Measurements from ENCODE around the gene ECD. TPM values are rescaled to one million over a fixed set of nuclear protein-coding genes. Genes with fewer than 3 reads are reported as not detected.

The ECD gene
- total RNA-seq, 1 experiment from 2014 or later = 34.4 TPM

DNA sequence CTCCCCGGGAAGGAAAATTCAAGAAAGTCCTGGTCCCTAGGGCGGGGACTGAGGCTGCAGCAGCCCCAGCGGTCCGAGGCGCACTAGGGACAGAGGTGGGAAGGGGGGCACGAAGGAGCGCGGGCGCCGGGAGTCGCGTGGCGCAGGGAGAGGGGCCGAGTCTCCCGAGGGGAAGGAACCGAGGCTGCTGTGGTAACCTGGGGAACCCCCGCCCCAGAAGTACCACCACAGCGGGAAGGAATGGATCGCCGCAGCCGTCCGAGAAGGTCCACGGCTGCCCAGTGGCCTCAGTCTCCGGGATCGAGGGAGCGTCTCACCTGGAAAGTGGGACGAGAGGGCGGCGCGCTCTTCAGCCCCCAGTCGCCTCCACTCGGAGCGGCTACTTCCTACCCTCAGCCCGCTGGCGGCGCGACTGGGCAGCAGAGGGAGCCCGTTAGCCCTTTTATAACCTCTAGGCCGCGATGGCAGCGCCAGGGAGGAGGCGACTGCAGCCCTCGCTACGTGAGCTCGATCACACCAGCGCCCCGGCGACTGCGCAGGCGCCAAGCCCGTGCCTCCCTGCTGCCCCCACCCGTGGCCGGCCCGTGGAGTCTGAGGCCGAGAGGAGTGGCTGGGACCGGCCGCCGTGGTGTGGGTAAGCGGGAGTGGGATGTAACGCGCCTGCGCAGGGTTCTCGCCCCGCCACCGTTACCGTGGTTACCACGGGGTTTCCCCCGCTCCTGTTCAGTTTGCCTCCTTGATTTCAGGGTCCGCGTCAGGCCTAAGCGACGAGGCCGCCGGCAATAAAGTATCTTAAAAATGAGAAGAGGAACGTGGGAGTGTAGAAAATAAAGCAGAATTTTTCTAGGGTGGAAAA, 71.1 kb downstream of the ECD start, which contains the start of gene P4HA1:
P4HA1 (minus strand) TSS at position 418 of the 856 bp plus-strand sequence. CDS start 21,983 bp downstream, outside the sequence.
- peak; percentile 96 for DNase-seq (ENCODE audit: low read depth)

DNA sequence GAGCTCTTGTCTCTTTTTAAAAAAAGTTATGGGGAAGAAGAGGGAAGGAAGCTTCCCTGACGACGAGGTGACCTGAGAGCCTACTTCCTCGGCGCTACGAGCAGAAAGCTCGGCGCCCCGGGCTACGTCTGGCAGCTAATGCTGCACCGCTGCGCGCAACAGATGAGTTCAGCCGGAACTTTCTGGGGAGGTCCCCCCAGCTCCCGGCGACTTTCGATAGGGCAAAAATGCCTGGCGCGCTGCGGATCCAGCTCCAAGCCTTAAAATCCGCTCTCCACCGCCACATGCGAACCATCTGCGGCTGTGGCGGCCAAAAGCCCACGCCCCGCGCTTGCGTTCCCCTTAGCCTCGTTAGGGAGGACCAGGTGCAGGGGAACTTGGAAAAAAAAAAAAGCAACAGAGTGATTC, 71.8 kb downstream of the ECD start:
- DNase-seq (ENCODE audit: low read depth) = peak; percentile 82

DNA sequence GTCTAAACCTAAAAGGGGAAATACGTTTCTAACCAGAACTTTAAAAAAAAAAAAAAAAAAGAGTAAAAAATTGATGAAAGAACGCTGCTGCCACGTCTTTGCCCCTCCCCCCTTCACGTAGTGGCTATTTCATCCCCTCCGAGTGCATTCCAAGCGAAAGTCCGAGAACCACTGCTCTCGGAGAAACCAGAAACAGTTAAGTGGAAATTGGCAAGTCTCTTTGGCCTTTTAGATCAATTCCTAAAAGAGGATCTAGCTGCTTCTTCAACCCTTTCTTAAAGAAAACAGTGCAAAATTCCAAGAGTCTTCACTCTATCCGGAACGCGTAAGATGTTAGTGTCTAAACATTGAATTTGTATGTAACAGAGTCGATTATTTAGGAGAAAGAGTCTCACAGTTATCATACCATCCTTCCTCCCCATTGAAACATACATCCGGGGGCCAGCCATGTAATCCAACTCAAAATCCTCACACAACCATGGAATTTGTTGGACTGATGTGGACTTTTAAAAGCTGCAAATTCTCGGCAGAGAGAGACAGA, 72.3 kb downstream of the ECD start:
- DNase-seq (ENCODE audit: low read depth) = peak; percentile 82

DNA sequence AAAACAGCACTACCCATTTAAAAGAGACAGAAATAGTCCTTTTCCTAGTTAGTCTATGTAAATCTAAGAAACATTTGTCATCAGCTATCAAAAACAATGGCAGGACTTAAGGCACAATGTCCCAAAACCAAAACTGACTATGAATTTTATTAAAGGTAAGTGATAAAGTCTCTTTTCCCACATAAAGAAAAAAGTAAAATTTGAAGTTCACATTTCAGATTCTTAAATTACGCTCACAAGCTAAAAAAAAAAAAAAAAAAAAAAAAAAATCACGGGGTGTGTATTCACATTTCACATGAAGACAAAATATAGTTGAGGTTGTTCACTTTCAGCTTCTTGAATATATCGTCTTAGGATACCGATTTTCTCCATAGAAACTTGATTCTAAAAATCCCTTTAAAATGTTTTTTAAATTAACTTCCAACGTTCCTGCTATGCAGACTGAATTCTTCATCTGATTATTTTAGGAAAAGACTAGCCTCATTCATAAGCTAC, 72.8 kb downstream of the ECD start:
- DNase-seq (ENCODE audit: low read depth) = no peak

DNA sequence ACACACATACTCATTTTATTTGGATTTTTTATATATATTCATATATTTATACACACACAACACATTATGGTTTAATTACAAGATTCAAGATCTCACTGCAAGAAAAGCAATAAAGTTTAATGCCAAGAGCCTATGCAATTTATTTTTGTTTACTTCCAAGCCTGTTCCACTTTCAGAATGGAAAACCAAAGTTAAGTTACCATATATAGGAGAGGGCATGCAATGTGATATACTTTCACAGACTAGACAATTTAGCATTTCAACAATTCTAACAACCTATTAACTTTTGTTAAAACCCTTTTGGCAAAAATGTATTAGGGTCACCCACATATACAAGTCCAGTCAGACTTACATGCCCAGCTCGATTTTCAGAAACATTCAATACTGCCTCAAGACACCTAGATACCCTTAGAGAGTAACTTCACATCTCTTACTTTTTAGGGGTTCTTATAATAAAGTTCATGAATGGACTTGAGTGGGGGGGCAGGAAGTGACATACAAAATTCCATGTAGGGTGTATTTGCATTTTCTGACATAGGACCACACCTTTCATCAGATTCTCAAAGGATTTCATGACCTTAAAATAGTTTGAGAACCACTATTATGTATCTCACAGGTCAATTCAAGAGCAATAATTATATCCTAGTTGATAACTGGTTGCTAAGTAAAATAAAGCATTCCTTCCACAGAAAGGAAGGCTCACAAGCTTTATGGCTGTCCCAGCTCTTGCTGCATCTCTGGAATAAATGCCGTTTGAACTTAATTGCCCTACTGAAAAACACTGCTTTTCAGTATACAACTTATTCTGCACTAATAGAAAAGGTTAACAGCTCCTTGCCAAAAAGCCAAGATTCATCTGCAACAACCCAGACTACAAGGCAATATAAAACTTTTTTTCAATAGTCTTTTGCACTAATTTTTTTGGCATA, 73.6 kb downstream of the ECD start:
- peak; percentile 18 for DNase-seq (ENCODE audit: low read depth)

DNA sequence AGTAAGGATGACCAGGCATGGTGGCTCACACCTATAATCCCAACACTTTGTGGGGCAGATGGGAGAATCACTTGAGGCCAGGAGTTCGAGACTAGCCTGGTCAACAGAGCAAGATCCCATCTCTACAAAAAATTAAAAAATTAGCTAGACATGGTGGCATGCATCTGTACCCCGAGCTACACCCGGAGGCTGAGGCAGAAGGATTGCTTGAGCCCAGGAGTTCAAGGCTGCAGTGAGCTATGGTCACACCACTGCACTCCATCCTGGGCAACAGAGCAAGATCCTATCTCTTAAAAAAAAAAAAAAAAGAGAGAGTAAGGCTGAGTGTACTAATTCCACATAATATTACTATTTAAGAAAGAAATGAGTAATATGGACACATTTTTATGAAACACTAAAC, 75.0 kb downstream of the ECD start:
- DNase-seq (ENCODE audit: low read depth) = no peak

DNA sequence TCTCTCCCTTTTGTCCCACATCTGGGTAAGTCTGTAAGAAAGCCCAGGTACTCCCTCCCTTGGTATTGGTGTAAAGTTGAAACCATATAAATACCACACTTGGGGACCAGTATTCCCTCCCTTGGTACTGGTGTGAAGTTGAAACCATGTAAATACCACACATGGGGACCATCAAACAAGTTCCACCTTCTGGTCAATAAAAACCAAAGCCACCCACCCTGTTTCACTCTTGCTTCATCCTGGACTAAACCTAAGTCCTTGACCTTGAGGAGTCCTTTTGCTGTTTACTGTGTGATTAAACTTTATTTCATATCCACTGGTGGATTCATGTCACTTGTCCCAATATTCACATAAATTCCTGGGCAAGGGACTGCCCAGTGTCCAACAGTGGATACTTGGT, 79.5 kb downstream of the ECD start:
- no peak for DNase-seq (ENCODE audit: low read depth)

DNA sequence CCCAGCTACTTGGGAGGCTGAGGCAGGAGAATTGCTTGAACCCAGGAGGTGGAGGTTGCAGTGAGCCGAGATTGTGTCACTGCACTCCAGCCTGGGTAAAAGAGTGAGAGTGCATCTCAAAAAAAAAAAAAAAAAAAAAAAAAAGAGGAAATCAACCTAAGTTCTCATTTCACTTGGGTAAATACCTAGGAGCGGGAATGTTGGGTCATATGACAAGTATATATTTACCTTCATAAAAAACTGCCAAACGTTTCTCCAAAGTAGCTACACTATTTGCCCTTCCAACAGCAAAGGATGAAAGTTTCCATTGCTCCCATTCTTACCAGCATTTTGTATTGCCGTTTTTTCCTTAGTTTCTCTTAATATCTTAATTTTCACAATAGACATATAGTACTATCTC, 81.0 kb downstream of the ECD start:
- no peak for DNase-seq (ENCODE audit: low read depth)

DNA sequence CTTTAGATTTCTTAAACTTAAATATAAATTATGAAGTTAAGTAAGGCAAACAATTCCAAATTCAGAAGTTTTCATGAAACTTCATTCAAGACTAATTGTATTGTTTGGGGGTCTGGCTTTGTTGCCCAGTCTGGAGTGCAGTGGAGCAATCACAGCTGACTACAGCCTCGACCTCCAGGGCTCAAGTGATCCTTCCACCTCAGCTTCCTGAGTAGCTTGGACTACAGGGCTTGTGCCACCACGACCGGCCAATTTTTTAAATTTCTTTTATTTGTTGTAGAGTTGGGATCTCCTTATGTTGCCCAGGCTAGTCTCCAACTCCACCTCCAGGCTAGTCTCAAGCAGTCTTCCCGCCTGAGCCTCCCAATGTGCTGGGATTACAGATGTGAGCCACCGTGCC, 83.6 kb downstream of the ECD start:
- DNase-seq (ENCODE audit: low read depth) = no peak

Other genes with a start within 250 kb of the ECD start
- gene PLA2G12B, start 213.2 kb downstream of the ECD start, total RNA-seq (2014; rRNA removed; shearing (Covaris generic)) = not detected in 2 replicates
- gene P4HA1, start 71.1 kb downstream of the ECD start, total RNA-seq (2014; rRNA removed; shearing (Covaris generic)) = 165 and 206 TPM in 2 replicates
- gene NUDT13, start 57.6 kb downstream of the ECD start, total RNA-seq (2014; rRNA removed; shearing (Covaris generic)) = not detected in 2 replicates
- gene FAM149B1, start 111 bp upstream of the ECD start, total RNA-seq (2014; rRNA removed; shearing (Covaris generic)) = 6.8 and 10.3 TPM in 2 replicates
- gene DNAJC9, start 79.2 kb upstream of the ECD start, total RNA-seq (2014; rRNA removed; shearing (Covaris generic)) = 58.5 and 63.3 TPM in 2 replicates
- gene MRPS16, start 84.6 kb upstream of the ECD start, total RNA-seq (2014; rRNA removed; shearing (Covaris generic)) = 54.2 and 66.5 TPM in 2 replicates
- gene CFAP70, start 190.9 kb upstream of the ECD start, total RNA-seq (2014; rRNA removed; shearing (Covaris generic)) = not detected in 2 replicates
- gene ANXA7, start 246.1 kb upstream of the ECD start, total RNA-seq (2014; rRNA removed; shearing (Covaris generic)) = 121 and 151 TPM in 2 replicates

Measured in M059J (cell line).